AG08396 (cell line): ENCODE measurements around the gene CAMK2D.
A peak's percentile ranks its signal among the peaks of the same experiment; 100 is the strongest.

Experiments
- DNase-seq: peaks from one replicate; pipeline ENCODE4 v3.0.0; 2012; ENCODE audit warnings: low spot score, mixed read lengths

The CAMK2D gene

DNA sequence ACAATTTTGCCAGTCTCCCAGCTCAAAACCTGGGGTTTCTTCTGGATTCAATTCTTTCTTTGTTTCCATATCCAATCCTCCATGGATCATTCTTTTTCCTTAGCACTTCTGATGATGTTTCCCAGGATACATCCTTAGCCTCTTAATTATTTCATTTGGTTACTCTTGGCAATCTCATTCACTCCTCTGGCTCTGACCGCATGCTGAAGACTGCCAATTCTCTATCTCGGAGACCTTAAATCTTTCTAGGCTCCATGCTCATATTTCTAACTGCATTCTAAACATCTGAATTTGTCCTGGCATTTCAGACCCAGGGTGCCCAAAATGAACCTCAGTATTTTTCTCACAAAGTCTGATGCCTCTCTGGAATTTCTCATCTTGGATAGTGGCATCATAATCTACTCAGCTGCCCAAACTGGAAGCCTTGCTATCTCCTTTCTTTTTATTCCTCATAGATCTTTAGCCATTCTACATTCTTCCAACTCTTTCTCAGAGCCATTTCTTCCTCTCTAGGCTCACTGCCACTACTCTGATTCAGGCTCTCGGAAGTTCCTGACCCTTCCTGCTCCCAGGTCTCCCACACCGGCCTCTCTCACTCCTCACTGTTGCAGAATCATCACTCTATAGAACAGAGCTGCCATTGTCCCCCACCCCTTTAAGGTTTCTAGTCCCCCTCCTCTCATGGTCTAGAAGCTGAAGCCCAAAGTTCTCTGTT, 290.2 kb downstream of the CAMK2D start:
- DNase-seq = no peak

- no peak for DNase-seq
These were observed 291.6 kb downstream of the CAMK2D start for GRCh38 chr4:113469926-113470325.

GRCh38 chr4:113469023-113469390, 292.5 kb downstream of the CAMK2D start:
- DNase-seq = no peak

DNA sequence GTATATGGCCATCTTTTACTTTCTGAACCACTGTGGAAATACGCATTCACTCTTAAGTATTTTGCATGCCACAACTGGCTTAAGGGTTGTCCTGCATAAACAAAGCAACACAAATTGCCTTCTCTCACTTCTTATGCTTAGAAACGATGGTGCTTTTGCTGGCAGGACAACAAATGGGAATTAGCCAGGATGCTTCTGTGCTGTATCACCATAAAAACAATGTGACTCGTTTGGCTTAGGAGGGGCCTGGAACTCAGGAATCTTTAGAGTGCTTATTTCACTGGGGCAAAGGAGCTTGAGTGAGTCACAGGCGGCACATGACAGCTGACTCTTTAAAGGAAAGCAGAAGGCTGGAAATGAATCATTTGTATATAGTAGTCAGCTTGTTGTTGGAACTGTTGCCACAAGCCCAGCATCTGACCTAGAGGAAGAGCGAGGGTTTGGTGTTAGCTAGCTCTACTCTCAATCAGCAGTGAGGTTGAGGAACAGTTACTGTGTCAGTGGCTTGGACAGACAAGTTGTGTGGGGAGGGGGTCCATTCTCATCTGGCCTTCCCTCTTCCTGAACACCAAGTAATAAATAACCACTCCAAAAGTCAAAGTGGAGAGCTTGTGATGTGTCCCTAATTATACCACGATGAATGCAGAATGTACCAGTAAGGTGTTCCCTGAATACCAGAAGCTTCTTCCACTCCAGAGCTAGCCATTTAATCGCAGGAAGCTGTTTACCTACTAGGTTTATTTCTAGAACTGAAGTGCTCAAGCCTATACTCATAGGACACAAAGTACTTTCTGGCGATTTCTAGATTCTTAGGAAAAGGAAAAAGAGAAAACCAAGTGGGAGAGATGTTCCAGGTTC, 293.1 kb downstream of the CAMK2D start:
- DNase-seq = peak; percentile 76

GRCh38 chr4:113467581-113467980, 294.0 kb downstream of the CAMK2D start:
- peak; percentile 17 for DNase-seq

GRCh38 chr4:113462286-113462685, 299.3 kb downstream of the CAMK2D start:
- no peak for DNase-seq

DNA sequence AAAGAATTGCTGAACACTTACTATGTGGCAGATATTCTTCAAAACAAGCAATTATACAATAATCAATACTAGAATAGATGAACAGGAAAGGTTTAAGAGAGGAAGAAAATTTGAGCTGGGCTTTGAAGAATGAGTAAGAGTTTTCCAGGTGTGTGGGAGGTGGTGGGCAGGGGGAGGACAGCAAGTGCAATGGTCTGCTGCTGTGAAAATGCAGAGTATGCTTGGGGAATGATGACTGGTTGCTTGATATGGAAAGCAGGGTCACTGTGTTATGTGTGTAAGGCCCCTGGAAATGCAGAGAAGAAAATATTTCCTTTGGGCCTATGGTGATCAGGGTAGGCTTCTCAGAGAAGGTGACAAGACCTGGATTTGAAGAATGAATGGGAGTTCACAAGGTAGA, 300.3 kb downstream of the CAMK2D start:
- no peak for DNase-seq

DNA sequence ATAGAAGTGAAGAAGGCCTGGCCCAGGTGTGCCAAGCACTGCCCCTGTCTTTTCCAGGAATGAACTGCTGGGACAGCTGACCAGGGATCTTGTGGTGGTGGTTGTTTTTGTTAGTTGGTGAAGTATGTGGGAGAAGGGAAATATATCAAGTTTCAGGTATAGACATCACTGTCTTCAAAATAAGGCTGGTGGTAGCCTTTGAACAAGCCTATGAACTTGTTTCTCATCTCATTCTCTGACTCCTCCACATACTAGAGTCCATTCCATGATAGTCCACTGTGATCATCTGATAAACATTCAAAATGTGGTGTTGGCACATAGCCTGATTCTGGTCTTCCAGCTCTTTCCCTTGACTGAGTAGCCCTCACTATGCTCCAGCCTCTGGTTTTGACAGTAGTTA, 303.7 kb downstream of the CAMK2D start:
- DNase-seq = no peak

GRCh38 chr4:113457121-113457520, 304.4 kb downstream of the CAMK2D start:
- no peak for DNase-seq

DNA sequence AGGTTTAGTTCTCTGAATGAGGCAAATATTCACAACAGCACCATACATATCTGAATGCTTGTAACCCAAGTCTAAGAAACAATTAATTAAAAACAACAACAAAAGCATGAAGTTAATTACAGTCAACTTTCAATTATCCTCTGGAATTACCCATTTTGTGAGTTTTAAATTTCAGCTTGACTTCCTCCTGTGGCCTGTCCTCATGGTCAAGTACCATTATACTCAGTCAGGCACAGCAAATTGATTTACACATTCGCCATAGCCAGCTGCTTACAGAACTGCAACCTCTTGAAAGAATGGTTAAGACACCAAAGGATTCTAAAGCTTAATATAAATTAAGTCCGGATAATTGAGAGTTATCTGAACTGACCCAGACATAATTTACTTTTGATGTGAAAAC, 306.5 kb downstream of the CAMK2D start:
- DNase-seq = no peak

DNA sequence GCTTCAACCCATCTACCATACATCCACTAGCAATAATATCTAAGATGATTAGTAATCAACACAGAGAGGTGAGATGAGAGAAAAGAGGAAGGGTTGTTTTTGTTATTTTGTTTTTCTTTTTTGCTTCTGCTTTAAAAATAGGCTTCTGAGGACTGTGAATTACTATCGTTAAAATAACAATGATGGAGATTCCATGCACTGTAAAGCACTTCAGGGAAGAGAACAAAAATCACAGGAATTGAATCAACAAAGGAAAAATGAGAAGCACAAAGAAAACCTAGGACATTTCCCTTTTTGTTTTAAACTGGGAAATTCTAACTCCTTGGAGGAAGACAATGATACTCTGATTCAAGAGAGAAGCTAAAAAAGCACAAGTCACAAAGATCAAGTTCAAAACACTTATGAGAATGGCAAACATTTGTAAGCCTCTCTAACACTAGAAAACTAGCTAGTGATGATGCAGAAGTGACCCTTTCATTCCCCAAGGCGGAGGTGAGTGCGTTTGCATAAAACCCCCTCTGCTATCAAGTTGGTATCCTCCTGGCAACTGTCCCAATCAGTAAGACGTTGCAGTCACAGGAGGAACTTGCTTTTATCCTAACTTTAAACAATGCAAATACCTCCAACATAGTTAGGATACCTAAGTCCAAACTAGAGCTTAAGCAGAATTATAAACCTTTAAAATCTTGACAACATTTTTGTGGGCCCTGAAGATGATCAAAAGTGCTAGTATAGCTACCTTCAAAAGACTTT, 308.5 kb downstream of the CAMK2D start:
- DNase-seq = no peak

GRCh38 chr4:113452152-113452551, 309.4 kb downstream of the CAMK2D start:
- DNase-seq = no peak

GRCh38 chr4:113450295-113451080, 311.1 kb downstream of the CAMK2D start:
- no peak for DNase-seq

DNA sequence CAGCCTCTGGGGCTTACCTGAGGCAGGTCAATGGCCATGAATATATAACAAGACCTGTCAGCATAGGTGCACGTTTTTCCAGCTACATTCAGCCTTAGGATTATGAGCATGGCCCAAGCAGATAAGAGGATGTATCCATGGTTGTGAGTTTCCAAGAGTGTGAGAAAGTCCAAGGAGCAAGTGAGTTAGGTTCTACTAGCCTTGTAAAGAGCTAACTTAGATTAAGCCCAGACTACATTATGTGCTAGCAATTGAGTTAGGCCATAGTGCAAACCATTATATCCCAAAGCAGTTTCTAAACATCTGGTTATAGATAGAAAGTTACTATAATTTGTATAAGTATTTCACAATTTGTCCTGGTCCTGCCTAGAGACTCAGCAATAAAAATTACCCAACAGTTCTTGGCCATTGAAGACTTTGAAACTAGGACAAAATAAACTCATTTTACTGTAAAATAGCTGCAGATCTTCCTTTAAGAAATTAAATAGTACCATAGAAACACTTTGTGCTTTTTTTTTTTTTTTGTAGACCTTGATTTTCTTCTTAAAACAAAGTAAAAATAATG, 312.0 kb downstream of the CAMK2D start:
- DNase-seq = no peak

DNA sequence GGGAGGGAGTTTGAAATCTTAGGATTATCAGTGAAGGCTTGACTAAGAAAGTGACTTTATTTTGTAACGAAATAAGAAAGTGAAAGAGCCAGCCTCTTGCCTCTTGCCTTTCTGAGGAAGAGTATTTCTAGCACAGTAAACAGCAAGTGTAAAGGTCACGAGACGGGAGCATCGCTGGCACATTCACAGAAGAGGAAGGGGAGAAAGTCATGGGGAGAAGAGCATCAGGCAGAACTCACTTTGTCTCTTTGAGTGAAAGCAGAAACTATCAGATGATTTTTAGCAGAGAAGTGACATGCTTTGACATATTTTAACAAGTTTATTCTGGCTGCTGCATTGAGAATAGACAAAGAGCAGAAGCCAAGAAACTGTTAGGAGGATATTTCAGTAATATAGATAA, 313.8 kb downstream of the CAMK2D start:
- DNase-seq = no peak

GRCh38 chr4:113447061-113447460, 314.5 kb downstream of the CAMK2D start:
- DNase-seq = no peak

- no peak for DNase-seq
These were observed 315.5 kb downstream of the CAMK2D start for GRCh38 chr4:113446019-113446418.

DNA sequence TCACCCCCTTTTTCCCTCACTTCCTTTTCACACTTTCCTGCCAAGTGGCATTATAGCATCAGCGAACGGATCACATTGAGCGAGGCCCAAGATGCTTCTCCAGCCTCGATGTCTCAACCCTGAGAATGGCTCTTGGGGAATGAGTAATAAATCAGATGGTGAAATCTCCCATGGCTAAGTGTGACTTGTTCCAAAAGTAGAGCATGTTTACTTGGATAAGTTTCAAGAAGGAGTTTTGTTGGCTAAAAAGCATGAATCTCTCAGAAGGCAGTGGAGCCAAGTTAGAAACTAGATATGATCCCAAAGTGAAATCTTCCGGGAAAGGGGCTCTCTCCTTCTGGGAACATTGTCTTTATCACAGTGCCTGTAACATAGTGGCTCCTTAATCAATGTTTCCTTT, 316.3 kb downstream of the CAMK2D start:
- DNase-seq = peak; percentile 41

DNA sequence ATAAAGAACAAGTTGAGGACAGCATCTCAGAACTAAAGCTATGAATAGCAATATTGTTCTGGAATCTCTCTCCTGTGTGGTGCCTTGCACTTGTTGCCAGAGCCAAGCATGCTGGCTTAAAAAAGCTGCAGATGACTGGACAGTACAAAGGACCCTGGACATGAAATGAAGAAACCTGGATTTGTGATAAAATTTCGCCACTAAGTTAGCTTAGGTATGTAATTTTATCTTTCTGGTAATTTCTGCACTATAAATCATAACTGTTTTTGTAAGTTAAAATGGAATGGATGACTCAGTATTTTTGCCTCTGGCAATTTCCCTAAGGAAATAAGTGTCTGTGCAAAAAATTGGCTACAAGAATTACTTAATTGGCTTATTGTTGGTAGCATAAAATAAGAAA, 317.2 kb downstream of the CAMK2D start:
- DNase-seq = no peak

DNA sequence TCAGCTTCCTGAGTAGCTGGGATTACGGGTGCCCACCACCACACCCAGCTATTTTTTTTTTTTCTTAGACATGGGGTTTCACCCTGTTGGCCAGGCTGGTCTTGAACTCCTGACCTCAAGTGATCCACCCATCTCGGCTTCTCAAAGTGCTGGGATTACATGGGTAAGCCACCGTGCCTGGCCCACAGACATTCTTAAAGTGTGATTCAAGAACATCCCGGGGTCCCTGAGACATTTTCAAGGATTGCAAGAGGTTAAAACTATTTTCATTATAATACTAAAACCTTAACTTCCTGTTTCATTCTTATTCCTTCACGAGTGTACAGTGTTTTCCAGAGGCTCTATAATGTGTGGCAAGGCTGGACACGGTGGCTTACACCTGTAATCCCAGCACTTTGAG, 318.7 kb downstream of the CAMK2D start:
- DNase-seq = no peak

DNA sequence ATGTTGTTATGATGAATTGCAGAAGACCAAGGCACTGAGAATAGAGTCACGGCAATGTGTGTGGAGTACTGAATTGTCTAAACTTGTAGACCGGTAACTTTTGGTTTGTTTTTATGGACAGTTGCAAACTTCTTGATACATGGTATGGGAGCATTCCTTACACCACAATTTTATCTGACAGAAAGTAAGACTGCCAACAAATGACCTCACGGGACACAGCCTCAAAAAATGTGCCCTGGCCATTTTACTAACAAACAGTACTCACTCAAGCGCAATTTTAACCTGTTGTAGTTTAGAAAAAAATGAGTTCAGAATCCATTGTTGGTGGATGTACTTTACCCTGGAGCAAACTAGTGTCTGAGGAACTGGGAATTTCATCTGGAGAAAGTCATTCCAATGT, 321.2 kb downstream of the CAMK2D start:
- no peak for DNase-seq

- DNase-seq = no peak
These were observed 322.9 kb downstream of the CAMK2D start for GRCh38 chr4:113438596-113438995.
